Measurements from ENCODE around the gene ATAD3A. TPM values are rescaled to one million over a fixed set of nuclear protein-coding genes. Genes with fewer than 3 reads are reported as not detected.

ATAD3A gene
- total and polyA plus RNA-seq, 2 of the 4 experiments (the other 2 are of a cell fraction) = 27.2 to 34.0 TPM

DNA sequence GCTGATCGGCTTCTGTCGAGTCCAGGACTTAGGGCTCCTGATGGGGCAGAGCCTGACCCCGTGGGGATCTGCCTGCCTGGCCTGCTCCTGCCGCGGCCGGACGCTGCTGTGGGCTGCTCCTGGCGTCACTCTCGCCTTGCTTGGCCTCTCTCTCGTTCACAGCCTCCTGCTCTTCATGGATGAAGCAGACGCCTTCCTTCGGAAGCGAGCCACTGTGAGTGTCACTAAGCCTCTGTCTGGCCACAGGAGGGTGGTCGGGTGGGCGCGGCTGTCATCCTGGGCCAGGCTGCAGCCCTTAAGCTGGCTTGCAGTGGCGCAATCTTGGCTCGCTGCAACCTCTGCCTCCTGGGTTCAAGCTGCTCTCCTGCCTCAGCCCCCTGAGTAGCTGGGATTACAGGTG is 24.3 kb upstream of the ATAD3A start:
- Histone ChIP-seq H4K20me1 (ENCODE audit: insufficient read depth, low read length) (no peaks in the 10 kb centered on the region), H4K8ac (ENCODE audit: low read depth in 2 of 2, low read length in 2 of 2) (no peak overlapping the region), H2BK20ac (ENCODE audit: low read depth, low read length) (no peak overlapping the region), H3K4me3 (ENCODE audit: insufficient read depth, low read depth, low read length) (no peak overlapping the region), H2BK15ac (ENCODE audit: low read depth, low read length) (no peak overlapping the region), H3K27me3 (ENCODE audit: control insufficient read depth, insufficient read depth, low read length) (no peaks in the 10 kb centered on the region), H3K36me3 (ENCODE audit: control insufficient read depth, insufficient read depth, low read length) (peaks cover 59% of the 10 kb centered on the region), H3K56ac (ENCODE audit: extremely low read depth, insufficient read depth, low read length) (no peak overlapping the region), H3K79me1 (ENCODE audit: low read depth in 1 of 2, low read length in 2 of 2) (peaks cover 3 to 10% of the 10 kb centered on the region in 2 experiments; a peak in 3 of 4 replicates), H3K18ac (ENCODE audit: low read depth, low read length) (no peak overlapping the region), H3K9me1 (ENCODE audit: insufficient read depth, low read length) (no peaks in the 10 kb centered on the region), H2AK5ac (ENCODE audit: low read depth, low read length) (no peak overlapping the region), H3K27ac (ENCODE audit: insufficient read depth, low read length) (no peak overlapping the region), H2BK5ac (ENCODE audit: low read depth, low read length, poor library complexity, severe bottlenecking) (no peak overlapping the region), H2BK120ac (ENCODE audit: low read depth, low read length) (no peak overlapping the region), H3K4me2 (ENCODE audit: low read depth, low read length) (no peak overlapping the region), H4K91ac (ENCODE audit: insufficient read depth, low read depth, low read length) (no peak overlapping the region), H3K4ac (ENCODE audit: low read depth, low read length) (no peak overlapping the region), H3K9ac (ENCODE audit: low read depth, low read length) (no peak overlapping the region), H4K5ac (ENCODE audit: low read depth, low read length) (no peak overlapping the region), H3K14ac (replicated peaks; ENCODE audit: low read depth, low read length) (no peak overlapping the region), H3K4me1 (ENCODE audit: control insufficient read depth, insufficient read depth, low read length) (no peaks in the 10 kb centered on the region), H3K23ac (ENCODE audit: low read depth, low read length) (no peak overlapping the region), H2AK9ac (replicated peaks; ENCODE audit: low read depth, low read length, poor library complexity) (no peak overlapping the region), H3K9me3 (ENCODE audit: control insufficient read depth, insufficient read depth, low read length) (no peaks in the 10 kb centered on the region; the same call in 1 of the 2 replicates), H2AFZ (replicated peaks; ENCODE audit: low read length, poor library complexity) (no peak overlapping the region)
- intact Hi-C loops (cut with micrococcal nuclease) (no loop called here), in situ Hi-C loops (cut with MboI; ENCODE audit: low sequenced_read_pairs) (no loop called here), dilution Hi-C loops (cut with HindIII; ENCODE audit: low sequenced_read_pairs, unreplicated experiment) (no loop called here)
- BruUV-seq (replicated peaks) = no TSS peak
- ChIA-PET CTCF (no interaction called here), POLR2A (ENCODE audit: unreplicated experiment) (no interaction called here)
- ATAC-seq (ENCODE audit: low read depth) (no peak), DNase-seq (no peak)
- TF ChIP-seq RCOR1 (IDR thresholded peaks at IDR 0.05; ENCODE audit: insufficient replicate concordance, low read length) (no peak), ELK1 (IDR thresholded peaks at IDR 0.05; ENCODE audit: borderline replicate concordance, low read depth, low read length) (no peak), SMC3 (IDR thresholded peaks at IDR 0.05; ENCODE audit: low read depth, low read length) (no peak), MAFK (IDR thresholded peaks at IDR 0.05; ENCODE audit: low read depth, low read length) (no peak), MXI1 (IDR thresholded peaks at IDR 0.05; ENCODE audit: borderline replicate concordance, low read depth, low read length) (no peak), BHLHE40 (IDR thresholded peaks at IDR 0.05; ENCODE audit: low read depth, low read length) (no peak), RFX5 (IDR thresholded peaks at IDR 0.05; ENCODE audit: low read depth, low read length) (no peak), RAD21 (IDR thresholded peaks at IDR 0.05; ENCODE audit: low read length) (no peak), CHD1 (IDR thresholded peaks at IDR 0.05; ENCODE audit: low read depth, low read length) (no peak), POLR2A (IDR thresholded peaks at IDR 0.05; ENCODE audit: low read depth, low read length) (no peak), FOS (IDR thresholded peaks at IDR 0.05; ENCODE audit: low read depth, low read length) (no peak), CEBPB (IDR thresholded peaks at IDR 0.05; ENCODE audit: low read depth, low read length) (no peak), NFE2L2 (IDR thresholded peaks at IDR 0.05; ENCODE audit: low read depth, low read length) (no peak), MAZ (IDR thresholded peaks at IDR 0.05; ENCODE audit: borderline replicate concordance, low read depth, low read length) (no peak)
- TF ChIP-seq, protein P1, sequence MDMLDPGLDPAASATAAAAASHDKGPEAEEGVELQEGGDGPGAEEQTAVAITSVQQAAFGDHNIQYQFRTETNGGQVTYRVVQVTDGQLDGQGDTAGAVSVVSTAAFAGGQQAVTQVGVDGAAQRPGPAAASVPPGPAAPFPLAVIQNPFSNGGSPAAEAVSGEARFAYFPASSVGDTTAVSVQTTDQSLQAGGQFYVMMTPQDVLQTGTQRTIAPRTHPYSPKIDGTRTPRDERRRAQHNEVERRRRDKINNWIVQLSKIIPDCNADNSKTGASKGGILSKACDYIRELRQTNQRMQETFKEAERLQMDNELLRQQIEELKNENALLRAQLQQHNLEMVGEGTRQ (IDR thresholded peaks at IDR 0.05; ENCODE audit: low read depth, low read length) = no peak
- TF ChIP-seq, protein P2, sequence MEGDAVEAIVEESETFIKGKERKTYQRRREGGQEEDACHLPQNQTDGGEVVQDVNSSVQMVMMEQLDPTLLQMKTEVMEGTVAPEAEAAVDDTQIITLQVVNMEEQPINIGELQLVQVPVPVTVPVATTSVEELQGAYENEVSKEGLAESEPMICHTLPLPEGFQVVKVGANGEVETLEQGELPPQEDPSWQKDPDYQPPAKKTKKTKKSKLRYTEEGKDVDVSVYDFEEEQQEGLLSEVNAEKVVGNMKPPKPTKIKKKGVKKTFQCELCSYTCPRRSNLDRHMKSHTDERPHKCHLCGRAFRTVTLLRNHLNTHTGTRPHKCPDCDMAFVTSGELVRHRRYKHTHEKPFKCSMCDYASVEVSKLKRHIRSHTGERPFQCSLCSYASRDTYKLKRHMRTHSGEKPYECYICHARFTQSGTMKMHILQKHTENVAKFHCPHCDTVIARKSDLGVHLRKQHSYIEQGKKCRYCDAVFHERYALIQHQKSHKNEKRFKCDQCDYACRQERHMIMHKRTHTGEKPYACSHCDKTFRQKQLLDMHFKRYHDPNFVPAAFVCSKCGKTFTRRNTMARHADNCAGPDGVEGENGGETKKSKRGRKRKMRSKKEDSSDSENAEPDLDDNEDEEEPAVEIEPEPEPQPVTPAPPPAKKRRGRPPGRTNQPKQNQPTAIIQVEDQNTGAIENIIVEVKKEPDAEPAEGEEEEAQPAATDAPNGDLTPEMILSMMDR (conservative IDR thresholded peaks at IDR 0.05; ENCODE audit: low read depth, low read length) = no peak
- WGBS, 2 experiments (ENCODE audit: extremely low coverage in 2 of 2, insufficient read length in 1 of 2) = 93% methylated on average over 16 of the region's 18 CpGs; no CpG with 5 or more reads in 1 of the 2 experiments

All from IMR-90 (cell line).